ENCODE data around the gene PECR.

Gene PECR

DNA sequence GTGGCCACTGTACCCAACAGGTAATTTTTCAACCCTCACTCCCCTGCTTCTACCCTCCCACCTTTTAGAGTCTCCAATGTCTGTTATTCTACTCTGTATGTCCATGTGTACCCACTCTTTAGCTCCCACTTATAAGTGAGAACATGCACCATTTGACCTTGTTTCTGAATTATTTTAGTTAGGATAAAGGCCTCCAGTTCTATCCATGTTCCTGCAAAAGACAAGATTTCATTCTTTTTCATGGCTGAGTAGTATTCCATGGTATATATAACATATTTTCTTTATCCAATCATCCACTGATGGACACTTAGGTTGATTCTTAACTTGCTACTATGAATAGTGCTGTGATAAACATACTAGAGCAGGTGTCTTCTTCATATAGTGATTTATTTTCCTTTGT is 9.1 kb downstream of the PECR start:
- no peak for DNase-seq

GRCh38 chr2:216071111-216071851 is 10.3 kb downstream of the PECR start:
- DNase-seq, result no peak

DNA sequence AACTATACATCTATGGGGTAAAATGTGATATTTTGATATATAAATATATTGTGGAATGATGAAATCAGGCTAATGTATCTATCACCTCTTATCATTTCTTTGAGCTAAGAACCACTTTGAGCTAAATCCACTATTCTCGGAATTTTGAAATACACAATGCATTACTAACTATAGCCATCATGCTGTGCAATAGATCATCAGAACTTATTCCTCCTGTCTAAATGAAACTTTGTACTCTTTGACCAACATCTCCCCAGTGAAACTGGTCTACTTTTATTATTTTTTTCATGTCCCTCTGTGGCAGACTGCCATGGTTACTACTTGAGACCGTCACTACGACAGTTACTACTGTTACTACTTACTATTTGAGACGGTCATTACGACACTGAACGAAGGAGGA is 11.4 kb downstream of the PECR start:
- no peak for DNase-seq

- no peak for DNase-seq
Observed at GRCh38 chr2:216069028-216069427, 12.6 kb downstream of the PECR start.

- no peak for DNase-seq
Observed at GRCh38 chr2:216066230-216066629, 15.4 kb downstream of the PECR start.

- no peak for DNase-seq
Observed at GRCh38 chr2:216064665-216065064, 16.9 kb downstream of the PECR start.

GRCh38 chr2:216064014-216064630 is 17.5 kb downstream of the PECR start:
- DNase-seq, result no peak

- DNase-seq, result no peak
Observed at GRCh38 chr2:216059233-216059834, 22.3 kb downstream of the PECR start.

DNA sequence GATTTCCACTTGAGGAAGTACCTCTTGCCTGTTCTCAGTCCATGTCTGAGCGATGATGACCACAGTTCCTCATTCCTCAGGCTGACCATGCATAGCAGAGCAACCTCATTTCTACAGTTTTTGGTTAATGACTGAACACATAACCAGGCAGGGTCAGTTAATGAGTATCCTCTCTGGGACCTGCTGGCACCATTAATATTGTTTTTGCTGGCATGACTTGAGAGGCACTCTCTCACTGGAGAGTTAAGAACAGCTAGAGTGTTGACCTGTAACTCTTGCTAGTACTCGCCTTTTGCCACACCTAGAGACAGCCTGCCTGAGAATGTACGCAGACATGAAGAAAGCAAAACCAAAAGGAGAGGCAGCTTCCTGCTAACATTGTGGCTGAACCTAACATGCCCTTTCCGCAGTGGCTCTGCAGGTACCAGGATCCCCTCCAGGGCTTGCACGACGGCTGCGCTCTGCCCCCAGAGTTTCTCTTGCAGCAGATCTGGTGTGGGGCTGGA is 23.9 kb downstream of the PECR start:
- peak in 3 of 58 donors; percentile 7 to 16 (median 8) for DNase-seq

- DNase-seq, result no peak
Observed at GRCh38 chr2:216056739-216057138, 24.9 kb downstream of the PECR start.

DNA sequence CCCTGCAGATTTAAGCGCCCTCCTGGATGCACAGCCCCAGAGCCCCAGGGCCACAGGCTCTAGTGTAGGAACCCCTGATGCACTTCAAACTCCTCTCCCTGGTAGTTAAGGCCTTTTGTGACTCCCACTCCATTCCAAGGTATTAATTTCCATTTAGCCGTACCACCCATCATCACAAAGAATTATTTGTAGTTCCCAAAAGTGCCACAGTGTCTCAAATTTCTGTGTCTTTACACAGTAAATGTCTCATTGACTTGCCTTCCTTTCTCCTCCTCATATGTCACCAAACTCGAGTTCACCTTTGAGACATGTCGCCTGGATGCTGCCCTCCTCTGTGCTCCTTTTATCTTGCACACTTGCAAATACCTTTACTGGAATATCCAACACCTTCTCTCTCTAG is 25.9 kb downstream of the PECR start:
- no peak for DNase-seq

DNA sequence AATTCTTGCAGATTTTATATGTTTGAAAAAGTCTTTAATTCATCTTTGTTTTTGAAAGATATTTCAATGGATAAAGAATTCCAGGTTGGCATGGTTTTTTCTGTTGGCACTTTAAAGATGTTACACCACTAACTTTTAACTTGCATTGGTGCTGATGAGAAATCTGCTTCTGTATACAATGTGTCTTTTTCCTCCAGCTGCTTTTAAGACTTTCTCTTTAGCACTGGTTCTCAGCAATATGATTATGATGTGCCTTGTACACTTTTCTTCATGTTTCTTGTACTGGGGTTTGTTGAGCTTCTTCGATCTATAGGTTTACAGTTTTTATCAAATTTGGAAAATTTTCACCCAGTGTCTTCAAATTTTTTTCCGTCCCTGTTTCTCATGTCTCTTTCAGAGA is 29.2 kb downstream of the PECR start:
- no peak for DNase-seq

DNA sequence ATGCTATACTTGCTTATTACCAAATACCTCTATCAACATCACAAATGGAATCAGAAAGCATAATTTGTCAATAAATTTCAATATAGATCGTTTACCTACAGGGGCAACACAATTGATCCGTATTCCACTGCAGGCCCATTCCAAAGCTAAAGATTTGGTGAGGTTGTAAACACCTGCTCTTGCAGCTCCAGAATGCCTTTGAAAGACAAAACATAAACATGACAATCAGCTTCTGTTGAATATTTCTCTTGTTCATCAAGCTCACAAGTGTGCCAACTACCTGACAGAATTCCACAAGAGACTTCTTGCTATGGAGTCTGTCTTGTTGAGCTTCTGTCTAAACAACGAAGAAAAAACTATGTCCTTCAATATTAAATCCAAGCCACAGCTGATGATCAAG is 30.3 kb downstream of the PECR start:
- DNase-seq, result no peak

- no peak for DNase-seq
Observed at GRCh38 chr2:216049452-216049851, 32.2 kb downstream of the PECR start.

DNA sequence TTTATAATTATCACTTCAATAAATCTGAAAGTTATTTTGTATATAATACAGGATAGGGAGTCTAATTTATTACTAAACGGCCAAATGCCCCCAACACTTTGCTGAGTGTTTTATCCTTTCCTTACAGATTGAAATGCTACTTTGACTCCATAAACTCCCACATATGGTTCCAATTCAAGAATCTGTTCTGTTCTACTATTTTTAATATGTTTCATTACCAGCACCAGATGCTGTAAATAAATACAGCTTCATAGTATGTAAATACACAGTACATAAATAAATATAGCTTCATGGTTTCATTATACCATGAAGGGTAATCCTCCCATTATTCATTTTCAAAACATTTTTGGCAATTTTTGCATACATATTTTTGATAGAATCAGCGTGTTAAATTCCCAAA is 34.2 kb downstream of the PECR start:
- DNase-seq, result no peak

GRCh38 chr2:216044883-216045486 is 36.6 kb downstream of the PECR start:
- DNase-seq, result no peak

GRCh38 chr2:216043949-216044348 is 37.7 kb downstream of the PECR start:
- DNase-seq, result no peak

GRCh38 chr2:216041438-216041837 is 40.2 kb downstream of the PECR start:
- no peak for DNase-seq

- DNase-seq, result no peak
Observed at GRCh38 chr2:216039918-216040317, 41.7 kb downstream of the PECR start.

DNA sequence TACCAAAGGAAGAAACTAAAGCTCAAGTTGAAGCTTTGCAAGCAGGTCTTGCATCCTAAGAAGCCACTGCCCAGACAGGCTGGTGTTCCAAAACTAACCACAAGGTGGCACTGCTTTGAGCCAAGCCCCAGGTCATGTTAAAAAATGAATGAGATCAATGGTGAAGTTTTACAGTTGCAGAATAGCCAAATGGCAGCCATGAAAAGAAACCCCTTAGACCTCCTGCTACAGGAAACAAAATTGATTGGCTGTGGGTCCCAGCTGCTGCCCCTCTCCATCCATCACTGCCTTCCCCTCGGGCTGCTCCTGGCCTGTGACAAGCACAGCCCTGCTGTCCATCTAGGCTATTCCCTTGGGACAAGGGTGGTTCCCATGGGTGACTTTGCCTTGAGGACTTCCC is 47.5 kb downstream of the PECR start:
- DNase-seq, result peak in 47 of 58 donors; percentile 4 to 76 (median 34)

DNA sequence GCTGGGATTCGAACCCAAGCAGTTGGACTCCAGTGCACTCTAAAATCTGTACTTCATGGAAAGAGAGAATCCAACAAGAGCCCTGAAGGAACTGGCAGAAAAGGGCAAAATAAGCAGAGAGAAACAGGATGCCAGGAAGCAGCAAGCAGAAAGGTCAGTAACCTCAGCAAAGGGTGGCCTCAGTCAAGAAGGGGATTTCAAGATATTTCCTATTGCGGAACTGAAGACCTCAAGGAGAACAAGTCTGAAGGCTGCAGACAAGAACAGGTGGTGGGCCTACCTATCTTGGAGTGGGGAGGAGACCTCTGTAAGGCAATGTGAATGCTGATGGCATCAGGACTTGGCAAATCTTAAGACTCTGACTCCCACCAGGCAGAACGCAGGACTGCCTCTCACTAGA is 48.2 kb downstream of the PECR start:
- DNase-seq, result no peak
